Right ventricle myocardium superior (tissue), 1 donor: ENCODE results near the gene CFAP20DC. TPM values are rescaled to one million over a fixed set of nuclear protein-coding genes. Genes with fewer than 3 reads are reported as not detected.

Experiments used
- ATAC-seq: fragments of 200-7000 bp; cut with Tn5 transposase; one replicate; pipeline ENCODE4 v1.9.1; 2020; ENCODE audit warnings: mild to moderate bottlenecking; ENCODE audit not compliant: poor library complexity
- DNase-seq: peaks from one replicate; pipeline ENCODE4 v3.0.0-alpha.2; 2020
- intact Hi-C: fragments of 100-400 bp; cut with DNase I; formaldehyde crosslinking; loops from one replicate; pipeline ENCODE4 v1.11.2; 2022
- total RNA-seq: library from RNA; stranded (reverse); fragmentation: NEBNext Ultra II Directional; extraction: Animal tissue kit (Norgen Biotek cat#: 25700); gene quantifications from one replicate; pipeline ENCODE4 v1.2.1, GENCODE V29; 2021
- donor health status: DM: no; HTN: yes; CAD: no; lungs with severe emphysema.

The CFAP20DC gene
- total RNA-seq, 1 donor from 2014 or later, result 0.22 TPM

GRCh38 chr3:58784888-58785287 lies 264.9 kb downstream of the CFAP20DC start:
- DNase-seq (no peak), ATAC-seq (no peak)
- intact Hi-C loops, result no loop called here

DNA sequence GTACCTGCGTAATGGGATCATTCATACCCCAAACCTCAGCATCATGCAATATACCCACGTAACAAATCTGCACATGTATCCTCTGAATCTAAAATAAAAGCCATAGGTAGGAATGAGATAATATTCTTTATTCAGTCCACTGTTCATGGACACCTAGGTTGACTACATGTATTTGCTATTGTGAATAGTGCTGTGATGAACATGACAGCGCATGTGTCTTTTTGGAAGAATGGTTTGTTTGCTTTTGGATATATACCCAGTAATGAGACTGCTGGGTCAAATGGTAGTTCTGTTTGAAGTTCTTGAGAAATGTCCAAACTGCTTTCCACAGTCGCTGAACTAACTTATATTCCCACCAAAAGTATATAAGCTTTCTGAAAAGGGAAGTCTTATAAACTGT lies 265.4 kb downstream of the CFAP20DC start:
- intact Hi-C loops, result no loop called here
- ATAC-seq (no peak), DNase-seq (no peak)

- no peak for ATAC-seq
- intact Hi-C loops, result no loop called here
- DNase-seq, result no peak
Observed at GRCh38 chr3:58783845-58784244, 266.0 kb downstream of the CFAP20DC start.

GRCh38 chr3:58779934-58780333 lies 269.9 kb downstream of the CFAP20DC start:
- ATAC-seq, result no peak
- DNase-seq, result no peak
- intact Hi-C loops, result no loop called here

DNA sequence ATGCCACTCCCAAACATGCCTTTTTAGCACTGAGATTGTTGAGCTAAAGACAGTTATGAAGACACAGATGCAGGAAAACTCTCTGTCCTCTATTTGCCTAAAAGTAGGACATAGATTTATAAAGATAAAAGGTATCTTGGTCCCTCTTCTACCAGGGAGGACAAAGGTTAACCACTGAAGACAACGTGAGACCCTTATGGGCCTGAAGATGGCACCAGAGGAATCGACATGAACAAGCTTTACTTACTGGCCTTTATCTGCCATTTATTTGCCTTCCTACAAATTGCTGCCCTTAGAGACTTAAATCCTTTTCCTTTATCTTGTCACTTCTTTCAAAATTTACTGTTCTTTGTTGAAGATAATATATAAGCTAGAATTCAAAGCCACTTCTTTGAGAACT lies 273.6 kb downstream of the CFAP20DC start:
- DNase-seq, result no peak
- ATAC-seq, result no peak
- intact Hi-C loops, result no loop called here

DNA sequence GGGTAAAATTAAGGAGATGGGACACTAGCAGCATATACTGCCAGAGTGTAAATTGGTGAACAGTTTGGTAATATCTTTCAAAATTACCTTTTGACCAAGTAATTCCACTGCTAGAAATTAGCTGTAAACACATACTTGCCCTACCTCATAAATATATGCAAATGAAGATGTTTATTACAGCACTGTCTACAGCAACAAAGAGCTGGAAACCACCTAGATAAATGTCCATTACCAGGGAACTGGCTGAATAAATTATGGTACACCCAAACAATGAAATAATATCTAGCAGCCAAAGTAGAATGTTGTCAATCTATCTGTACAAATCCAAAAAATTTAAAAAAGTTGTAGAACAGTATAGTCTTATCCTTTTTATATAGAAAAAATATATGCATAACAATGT lies 277.4 kb downstream of the CFAP20DC start:
- intact Hi-C loops, result no loop called here
- ATAC-seq (no peak), DNase-seq (no peak)

DNA sequence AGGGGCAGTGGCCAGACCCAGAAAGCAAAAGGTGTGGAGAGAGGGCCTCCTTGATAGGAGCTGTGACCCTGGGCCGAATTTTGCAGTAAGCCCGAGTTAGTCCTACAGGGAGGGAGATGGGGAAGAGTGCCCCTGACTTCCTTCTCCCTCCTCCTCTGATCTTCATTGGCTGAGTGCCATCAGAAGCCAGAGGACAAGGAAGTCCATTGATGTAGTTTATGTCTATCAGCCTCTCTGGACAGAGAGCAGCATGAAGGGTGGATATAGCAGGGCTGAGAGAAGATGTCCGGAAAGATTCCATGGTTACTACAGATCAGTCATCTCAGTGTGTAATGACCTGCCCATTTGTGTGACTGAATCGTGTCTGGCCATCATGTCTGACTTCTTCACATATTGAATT lies 280.8 kb downstream of the CFAP20DC start:
- intact Hi-C loops, result no loop called here
- no peak for ATAC-seq

DNA sequence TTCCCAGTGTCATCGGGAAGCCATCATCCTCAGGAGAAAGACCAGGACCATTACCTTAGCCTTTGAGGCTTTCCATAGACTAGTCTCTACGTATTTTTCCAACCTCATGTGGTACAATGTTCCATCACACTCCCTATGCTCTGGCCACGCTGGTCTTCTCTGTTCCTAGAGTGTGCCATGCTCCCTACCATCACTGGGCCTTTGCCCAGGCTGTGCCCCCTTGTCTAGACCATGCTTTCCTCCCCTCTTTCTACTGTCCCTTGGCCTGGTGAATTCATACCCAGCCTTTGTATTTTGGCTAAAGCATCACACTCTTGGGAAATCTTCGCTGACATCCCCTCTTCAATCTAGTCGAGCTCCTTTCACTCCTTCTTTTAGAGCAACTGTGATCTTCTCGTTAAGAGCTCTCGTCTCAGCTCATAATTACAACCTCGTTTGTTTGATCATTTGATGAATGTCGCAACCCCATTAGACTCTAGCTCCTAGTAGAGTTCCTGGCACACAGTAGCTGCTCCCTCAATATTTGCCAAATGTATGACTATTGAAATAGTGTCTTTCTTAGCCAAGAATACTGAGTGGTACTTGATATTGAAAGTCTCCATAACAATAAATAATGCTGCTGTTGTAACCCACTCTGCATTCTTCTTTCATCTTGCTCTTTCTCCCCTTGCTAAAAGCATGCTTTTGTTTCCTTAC lies 283.1 kb downstream of the CFAP20DC start:
- intact Hi-C loops, result no loop called here
- no peak for ATAC-seq

More for the DNA sequence above, 280.8 kb downstream of the CFAP20DC start:
- no peak for DNase-seq

GRCh38 chr3:58755150-58755549 lies 294.7 kb downstream of the CFAP20DC start:
- DNase-seq, result no peak
- no peak for ATAC-seq
- intact Hi-C loops, result no loop called here

More for the DNA sequence above, 283.1 kb downstream of the CFAP20DC start:
- DNase-seq, result no peak

DNA sequence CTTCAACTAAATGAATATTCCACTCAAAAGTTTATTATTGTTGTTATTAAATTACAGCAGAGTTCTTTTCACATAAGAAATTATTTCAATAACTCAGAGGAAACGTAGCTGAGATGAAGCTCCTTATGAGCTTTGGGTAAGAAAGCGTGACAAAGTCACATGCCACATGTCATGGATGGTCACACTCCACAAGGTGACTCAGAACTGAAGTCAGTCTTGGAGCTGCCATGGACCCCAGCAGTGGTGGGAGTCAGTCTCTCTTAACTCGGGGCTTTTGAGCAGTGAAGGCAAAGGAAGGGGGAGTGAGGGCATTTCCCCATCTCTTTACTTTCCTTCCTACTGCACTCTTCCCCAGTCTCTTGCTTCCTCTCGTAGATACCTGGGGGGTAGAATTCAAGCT lies 295.8 kb downstream of the CFAP20DC start:
- no peak for ATAC-seq
- no peak for DNase-seq
- intact Hi-C loops, result no loop called here

- ATAC-seq (no peak), DNase-seq (no peak)
- intact Hi-C loops, result no loop called here
Observed at GRCh38 chr3:58751882-58752567, 297.8 kb downstream of the CFAP20DC start.

GRCh38 chr3:58751235-58751634 lies 298.6 kb downstream of the CFAP20DC start:
- intact Hi-C loops, result no loop called here
- no peak for ATAC-seq
- no peak for DNase-seq

GRCh38 chr3:58749948-58750347 lies 299.9 kb downstream of the CFAP20DC start:
- intact Hi-C loops, result no loop called here
- ATAC-seq (no peak), DNase-seq (no peak)

GRCh38 chr3:58748024-58748423 lies 301.8 kb downstream of the CFAP20DC start:
- DNase-seq (no peak), ATAC-seq (no peak)
- intact Hi-C loops, result no loop called here

DNA sequence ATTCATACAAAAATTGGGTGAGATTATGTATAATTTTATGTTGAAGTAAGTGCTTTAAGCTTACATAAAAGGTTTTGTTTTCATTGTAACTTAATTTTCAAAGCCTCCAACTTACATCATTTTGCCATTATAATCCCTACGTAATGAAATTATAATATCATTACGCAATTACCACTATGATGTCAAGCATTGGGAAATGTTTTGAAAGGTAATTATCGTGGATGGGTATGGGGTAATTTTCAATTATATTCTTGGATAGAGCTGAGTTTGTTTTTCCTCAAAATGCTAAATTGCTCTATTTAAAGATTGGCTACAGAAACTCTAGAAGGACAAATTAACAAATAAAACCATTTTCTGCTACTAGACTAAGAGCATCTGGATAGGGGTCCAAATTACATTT lies 303.1 kb downstream of the CFAP20DC start:
- DNase-seq, result no peak
- intact Hi-C loops, result no loop called here
- ATAC-seq, result no peak

- ATAC-seq (no peak), DNase-seq (no peak)
- intact Hi-C loops, result no loop called here
Observed at GRCh38 chr3:58743296-58743695, 306.5 kb downstream of the CFAP20DC start.

GRCh38 chr3:58742239-58742638 lies 307.6 kb downstream of the CFAP20DC start:
- no peak for ATAC-seq
- intact Hi-C loops, result no loop called here
- no peak for DNase-seq

GRCh38 chr3:58737644-58738043 lies 312.2 kb downstream of the CFAP20DC start:
- intact Hi-C loops, result no loop called here
- ATAC-seq (no peak), DNase-seq (no peak)

DNA sequence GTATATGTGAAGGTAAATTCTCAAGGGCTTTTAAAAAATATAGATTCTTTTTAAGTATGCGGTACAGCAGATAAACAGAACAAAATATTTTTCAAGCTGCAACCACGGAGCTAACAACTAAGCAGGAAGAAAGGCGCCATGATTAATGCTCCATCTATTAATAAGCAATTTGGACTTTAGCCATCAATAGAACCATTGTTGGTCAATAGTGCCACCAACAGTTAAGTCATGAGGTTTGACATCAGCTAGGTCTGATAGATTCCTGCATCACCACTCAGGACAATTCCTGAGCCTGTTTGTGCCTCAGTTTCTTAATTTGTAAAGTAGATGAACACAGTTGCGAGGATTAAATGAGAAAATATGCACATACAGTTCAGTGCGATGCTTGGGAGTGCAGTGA lies 318.2 kb downstream of the CFAP20DC start:
- ATAC-seq, result no peak
- no peak for DNase-seq
- intact Hi-C loops, result no loop called here

- intact Hi-C loops, result no loop called here
- DNase-seq (no peak), ATAC-seq (no peak)
Observed at GRCh38 chr3:58728723-58729122, 321.1 kb downstream of the CFAP20DC start.
